ENCODE measurements around the gene FAM98C.
"Not testable (repeated sequence)": the region's sequence is repeated elsewhere in the genome, so short reads cannot be mapped to it uniquely, and the experiment has no call there.

The FAM98C gene

DNA sequence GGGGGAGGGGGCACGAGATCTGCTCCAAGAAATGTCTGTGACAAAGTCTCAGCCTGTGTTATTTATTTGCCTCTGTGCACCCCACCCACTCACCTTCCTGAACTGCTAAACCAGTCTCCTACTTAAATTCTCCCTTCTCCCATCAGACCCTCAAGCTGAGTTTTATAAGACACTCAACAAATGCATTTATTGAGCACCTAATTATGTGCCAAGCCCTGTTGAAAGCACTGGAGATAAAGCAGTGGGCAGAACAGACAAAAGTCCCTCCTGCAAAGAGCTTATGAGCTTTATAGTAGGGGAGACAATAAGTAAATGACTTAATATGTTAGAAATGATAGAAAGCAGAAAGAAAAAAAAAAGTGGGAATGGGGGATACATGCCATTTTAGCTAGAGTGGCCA lies 3.4 kb upstream of the FAM98C start:
- no peak for DNase-seq

DNA sequence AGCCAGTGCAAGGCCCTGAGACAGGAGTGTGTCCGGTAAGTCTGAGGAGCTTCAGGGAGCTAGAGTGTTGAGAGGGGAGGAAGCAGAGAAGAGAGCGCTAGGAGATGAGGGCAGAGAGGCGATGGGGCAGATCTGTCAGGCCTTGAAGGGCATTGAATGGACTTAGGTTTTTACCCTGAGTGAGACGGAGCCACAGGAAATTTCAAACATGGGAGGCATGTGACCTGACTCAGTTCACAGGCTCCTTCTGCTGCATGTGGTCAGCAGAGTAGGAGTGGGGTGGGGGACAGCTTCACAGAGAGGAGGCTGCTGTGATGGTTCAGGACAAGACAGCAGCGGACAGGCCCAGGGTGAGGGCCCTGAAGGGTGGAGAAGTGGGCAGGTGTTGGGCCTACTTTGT lies 2.5 kb upstream of the FAM98C start:
- no peak for DNase-seq

DNA sequence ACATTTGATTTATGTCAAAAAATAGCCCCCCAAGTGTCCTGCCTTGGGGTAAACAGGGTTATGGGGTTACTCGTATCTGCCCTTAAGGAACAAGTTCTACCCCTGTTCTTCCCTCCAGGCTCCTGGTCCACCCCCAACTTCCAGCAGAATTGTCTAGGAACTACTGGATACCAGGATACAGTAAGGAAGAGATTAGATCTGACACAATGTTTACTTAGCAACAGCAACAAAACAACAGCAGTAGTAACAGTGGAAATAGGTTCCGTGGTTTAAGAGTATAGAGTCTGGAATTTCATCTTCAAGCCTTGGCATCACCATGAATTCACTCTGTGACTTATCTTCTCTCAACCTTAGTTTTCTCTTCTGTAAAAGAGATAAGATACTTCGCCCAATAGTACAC lies 1.7 kb upstream of the FAM98C start:
- DNase-seq: no peak

DNA sequence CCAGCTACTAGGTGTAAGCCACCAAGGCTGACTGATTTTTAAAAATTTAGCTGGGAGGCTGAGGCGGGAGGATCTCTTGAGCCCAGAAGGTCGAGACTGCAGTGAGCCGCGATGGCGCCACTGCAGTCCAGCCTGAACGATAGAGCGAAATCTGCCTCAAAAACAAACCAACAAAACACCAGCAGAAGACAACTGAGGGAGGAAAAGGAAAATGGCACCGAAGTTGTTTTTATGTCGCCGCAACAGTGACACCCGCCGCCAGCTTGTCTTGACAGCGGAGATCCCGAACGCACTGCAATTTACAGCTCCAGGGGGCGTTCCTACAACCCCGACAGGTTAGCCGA lies 298 bp upstream of the FAM98C start:
- DNase-seq: no peak

DNA sequence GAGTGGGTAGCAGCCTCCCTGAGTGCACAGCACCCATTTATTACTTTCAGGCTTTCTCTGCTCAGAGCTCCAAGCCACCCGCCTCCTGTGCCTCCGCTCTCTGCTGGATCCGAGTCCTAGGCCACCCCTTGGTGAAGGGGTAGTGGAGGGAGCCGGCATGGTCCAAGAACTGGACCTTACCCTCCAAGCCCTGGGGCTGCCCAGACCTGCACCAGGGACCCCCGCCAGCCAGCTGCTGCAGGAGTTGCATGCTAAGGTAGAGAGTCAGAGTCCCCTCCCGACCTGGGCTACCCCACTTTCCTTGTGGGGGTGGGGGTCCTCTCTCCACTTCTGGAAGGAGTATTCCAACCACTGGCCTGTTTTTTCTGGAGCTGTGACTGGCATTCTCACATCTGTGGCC lies 2.0 kb downstream of the FAM98C start:
- no peak for DNase-seq

DNA sequence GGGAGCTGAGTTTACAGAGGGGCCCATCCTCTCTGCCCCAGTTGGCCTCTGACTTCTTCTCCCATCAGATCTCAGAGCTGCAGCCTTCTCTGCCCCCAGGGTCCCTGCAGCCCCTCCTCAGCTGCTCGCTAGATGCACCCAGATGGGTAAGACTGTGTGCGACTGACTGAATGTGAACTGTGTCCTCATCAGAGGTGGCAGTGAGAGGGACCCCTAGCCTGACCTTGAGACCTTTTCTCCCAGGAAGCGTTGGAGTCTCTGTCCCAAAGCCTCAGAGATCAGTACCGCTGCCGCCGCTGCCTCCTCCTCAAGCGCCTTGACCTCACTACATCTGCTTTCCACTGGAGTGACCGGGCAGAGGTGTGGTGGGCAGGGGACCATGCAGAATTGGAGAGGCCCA lies 2.4 kb downstream of the FAM98C start:
- DNase-seq: no peak

DNA sequence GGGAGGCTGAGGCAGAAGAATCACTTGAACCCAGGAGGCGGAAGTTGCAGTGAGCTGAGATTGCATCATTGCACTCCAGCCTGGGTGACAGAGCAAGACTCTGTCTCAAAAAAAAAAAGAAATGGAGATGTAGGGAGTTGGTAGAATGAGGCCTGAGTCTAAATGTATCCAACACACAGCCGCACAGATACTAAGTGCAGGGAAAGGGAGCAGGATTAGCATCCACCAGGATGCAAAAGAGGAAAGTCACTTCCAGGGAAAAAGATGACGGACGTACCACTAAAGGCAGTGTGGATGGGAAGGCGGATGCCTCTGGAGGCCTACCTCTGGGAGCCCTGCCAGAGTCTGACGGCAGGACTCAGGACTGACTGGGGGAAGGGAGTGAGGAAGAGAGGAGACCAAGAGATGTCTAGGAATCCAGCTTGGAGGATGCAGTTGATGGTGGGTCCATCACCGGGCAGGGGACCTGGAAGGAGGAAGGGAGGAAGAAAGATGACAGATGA lies 6.8 kb downstream of the FAM98C start:
- no peak for DNase-seq

DNA sequence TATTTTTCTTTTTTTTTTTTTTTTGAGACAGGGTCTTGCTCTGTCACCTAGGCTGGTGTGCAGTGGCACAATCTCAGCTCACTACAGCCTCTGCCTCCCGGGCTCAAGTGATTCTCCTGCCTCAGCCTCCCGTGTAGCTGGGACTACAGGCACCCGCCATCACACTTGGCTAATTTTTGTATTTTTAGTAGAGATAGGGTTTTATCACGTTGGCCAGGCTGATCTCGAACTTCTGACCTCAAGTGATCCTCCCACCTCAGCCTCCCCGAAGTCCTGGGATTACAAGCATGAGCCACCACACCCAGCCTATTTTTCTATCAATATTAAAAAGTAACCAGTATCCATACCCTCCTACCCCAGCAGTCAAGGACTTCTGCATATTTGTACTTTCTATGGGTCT lies 7.5 kb downstream of the FAM98C start:
- DNase-seq: not testable (repeated sequence)

DNA sequence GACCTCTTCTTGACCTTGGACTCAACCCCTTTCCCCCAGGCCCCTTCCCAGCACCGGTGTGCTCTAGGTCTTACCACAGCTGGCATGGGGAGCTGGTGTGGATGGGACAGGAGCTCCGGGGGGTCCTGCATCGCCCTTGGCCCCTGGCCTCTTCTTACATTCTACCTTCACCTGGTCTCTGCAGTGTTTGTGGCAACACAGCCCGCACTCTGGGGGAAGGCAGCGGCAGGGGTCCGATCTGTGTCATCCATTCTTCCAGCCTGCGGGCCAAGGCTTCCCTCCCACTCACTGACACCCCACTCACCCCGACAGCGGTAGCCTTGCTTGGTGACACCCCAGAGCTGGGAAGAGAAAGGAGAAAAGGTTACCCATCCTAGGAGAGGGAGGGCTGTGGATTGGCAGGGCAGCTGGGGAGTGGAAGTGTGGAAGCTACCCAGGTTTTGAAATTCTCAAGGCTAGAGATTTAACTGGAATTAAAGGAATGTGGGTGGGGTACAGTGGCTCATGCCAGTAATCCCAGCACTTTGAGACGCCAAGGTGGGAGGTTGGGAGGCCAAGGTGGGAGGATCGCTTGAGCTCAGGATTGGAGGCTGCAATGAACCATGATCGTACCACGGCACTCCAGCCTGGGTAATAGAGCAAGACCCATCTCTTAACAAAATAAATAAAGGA lies 8.3 kb downstream of the FAM98C start:
- no peak for DNase-seq

DNA sequence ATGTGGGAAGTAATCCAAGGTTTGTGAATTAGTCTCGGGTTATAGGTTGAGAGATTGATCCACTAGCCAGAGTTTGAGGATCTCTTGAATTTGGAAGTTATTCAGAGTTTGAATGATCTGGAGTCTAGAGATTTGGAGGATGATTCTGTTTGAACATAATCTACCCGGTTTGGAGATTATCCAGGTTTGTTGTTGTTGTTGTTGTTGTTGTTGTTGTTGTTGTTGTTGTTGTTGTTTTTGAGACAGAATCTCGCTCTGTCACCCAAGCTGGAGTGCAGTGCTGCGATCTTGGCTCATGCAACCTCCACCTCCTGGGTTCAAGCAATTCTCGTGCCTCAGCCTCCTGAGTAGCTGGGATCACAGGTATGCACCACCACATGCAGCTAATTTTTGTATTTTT lies 9.0 kb downstream of the FAM98C start:
- DNase-seq: not testable (repeated sequence)

DNA sequence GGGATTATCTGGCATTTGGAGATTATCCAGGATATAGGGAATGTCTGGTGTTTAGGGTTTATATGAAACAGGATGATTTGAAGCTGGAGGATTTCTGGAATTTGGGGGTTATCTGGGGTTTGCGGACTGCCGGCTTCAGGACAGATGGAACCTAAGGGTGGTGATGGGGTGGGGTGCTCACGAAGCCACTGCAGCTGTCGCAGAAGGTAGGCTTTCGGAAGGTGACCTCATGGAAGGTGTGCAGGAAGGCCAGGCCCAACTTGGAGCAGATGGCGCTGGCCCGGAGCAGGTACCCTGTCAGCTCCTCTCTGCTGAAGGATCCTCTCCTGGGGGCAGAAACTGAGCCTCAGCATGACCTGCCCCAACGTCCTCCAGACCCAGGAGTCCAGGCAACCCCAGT lies 9.6 kb downstream of the FAM98C start:
- no peak for DNase-seq

DNA sequence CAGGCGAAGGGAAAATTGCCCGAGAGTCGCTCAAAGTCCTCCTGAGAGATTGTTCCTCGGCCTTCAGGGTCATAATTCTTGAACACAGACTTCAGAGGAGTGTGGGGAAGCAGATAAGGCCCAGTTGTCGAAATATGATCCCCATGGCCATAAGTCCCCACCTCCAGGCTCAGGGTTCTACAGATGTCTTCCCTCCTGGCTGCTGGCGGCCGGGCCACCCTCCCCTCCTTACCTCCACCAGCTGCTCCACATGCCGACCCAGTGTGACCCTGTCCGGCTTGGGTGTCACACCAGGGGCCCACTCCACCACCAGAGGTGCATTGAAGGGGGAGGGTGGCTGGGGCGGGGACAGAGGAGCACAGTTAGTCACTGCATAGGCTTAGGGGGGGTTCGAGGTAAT lies 10.1 kb downstream of the FAM98C start:
- DNase-seq: no peak

DNA sequence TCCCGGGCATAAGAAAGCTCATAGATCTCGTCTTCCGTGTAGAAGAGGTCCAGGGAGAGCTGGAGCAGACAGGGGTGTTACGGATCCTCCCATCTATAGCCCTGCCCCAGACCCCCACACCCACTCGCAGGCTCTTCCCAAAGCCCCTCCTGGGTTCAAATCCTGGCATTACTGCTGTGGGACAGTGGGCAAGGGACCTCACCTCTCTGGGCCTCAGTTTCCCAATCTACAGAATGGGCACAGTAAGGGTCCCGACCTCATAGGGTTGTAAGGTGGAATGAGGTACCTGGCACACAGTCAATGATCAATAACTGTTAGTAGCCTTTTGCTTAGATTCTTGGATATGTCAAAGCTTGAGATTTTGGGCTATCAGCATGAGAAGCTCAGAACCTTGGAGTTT lies 10.5 kb downstream of the FAM98C start:
- no peak for DNase-seq

DNA sequence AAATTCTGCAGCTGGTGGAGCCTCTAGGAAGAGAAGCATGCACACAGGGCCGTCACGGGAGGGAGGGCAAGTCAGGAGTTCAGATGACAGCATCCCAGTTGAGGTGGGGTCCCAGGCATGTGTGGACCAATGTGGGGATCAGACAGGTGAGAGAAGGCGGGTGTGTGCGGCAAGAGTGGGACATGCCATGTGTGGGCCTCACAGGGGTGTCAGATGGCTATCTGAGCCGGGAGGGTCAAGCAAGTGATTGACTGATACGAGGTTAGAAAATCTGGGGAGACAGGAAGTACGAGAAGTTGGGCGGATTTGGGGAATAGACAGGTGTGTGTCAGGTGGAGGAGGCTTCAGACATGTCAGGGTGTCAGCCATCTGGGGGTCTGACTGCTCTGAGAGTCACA lies 14.3 kb downstream of the FAM98C start:
- DNase-seq: no peak

DNA sequence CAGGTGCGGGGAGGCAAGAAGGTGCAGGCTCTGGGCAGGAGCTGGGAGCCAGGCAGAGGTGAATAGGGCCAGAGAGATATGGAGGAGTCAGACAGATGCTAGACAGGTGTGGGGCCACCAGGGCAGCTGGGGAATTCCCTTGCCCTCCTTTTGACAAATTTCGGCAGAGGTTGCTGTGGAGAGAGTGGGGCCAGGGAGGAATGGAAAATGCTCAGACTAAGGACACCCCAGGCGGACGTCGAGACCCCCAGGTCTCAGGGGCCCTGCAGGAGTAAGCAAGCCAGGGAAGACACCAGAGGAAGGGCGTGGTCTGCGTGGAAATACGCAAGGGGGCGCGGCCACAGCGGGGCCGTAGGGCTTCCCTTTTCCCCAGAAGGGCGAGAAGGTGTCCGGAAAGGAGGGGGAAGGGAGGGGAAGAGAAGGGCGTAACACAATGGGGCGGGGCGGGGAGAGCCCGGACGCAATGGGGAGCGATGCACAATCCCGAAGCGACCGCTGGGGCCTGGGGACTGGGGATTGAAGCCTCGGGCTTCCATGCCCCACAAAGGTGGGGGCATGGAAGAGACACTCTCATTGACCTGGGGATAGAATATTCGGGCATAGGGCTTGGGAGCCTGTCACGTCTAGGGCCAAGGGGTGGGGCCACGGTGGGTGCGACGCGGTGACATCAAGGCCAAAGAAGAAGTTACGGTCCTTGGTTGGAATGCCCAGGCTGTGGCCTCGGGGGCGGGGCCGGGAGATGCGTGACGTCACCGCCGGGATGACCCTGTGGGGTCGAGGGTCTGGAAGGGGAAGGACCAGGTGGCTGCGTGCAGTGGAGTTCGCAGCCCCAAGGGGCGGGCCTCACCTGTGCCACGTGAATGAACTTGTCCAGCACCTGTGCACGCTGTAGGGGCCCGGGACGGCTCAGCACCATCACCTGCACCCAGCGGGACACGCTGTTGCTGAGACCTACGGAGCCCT lies 14.9 kb downstream of the FAM98C start:
- DNase-seq: peak; percentile 74 to 79

DNA sequence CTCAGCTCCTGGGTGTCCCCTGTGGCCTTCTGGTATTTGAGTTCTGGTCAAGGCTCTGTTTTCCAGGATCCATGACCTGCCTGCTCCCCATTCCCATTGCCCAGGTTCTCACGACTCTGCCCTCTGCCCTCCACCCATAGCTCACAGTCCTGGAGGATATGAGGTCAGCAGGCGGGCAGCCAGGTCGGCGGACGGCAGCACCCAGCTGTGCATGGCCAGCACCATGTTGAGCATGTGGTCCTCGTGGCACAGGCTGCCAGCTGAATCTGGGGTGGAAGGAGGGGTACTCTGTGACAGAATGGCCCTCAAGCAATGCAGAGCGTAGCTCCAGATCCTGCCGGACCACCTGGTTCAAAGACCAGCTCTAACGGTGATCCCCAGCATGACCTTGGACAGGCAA lies 18.0 kb downstream of the FAM98C start:
- DNase-seq: no peak

DNA sequence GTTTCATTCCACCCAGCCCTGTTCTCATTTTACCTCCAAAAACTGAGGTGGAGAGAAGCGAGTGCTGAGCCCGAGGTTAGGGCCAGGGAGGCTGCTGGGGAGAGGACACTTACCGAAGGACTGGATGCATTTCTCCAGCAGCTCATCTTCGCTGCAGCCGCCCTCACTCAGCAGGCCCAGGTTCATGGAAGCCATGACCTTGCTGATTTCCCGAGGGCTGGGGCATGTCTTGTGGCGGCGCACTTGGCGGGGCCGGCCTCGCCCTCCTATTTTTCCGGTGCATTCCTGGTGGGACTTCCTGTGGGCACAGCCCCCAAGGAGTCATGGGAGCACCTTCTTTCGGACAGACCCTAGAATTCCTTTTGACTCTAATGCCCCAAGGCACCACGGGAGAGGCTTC lies 19.0 kb downstream of the FAM98C start:
- no peak for DNase-seq

DNA sequence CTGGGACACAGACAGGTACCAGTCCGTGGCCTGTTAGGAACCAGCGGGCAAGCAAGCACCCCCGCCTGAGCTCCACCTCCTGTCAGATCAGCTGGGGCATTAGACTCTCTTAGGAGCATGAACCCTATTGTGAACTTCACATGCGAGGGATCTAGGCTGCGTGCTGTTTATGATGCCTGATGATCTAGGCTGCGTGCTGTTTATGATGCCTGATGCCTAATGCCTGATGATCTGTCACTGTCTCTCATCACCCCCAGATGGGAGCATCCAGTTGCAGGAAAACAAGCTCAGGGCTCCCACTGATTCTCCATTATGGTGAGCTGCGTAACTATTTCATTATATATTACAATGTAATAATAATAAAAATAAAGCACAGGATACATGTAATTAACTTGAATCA lies 19.5 kb downstream of the FAM98C start:
- DNase-seq: no peak

DNA sequence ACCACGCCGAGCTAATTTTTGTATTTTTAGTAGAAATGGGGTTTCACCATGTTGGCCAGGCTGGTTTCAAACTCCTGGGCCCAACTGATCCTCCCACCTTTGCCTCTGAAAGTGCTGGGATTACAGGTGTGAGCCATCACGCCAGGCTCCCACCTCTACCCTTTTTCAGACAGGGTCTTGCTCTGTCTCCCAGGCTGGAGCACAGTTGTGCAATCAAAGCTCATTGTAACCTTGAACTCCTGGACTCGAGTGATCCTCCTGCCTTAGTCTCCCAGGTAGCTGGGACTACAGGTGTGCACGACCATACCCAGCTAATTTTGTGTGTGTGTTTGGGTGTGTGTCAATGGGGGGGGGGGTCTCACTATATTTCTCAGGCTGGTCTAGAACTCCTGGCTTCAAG lies 21.4 kb downstream of the FAM98C start:
- no peak for DNase-seq

DNA sequence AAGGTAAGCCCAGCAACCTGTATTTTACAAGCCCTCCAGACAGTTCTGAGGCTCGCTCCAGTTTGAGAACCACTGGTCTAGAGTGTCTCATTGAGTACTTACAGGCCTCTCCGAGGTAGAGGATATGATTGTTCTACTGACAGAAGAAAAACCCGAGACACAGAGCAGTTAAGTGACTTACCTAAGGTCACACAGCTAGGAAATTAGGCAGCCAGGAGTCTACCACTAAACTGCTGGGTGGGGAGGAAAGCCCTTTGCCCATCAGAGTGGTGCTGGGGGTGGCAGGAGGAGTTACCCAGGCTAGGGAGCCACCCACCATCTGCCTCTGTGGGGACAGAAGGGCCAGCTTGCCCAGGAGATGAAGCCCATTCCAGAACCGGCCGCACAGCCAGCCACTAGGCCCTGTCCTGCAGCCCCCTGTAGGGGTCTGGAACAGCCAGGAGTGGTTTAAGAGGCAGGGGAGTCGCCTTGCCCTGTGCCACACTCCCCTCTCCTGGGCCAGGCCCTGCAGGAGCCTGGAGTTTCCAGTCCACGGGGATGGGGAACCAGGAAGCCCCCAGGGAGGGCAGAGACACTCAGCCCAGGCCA lies 22.4 kb downstream of the FAM98C start:
- no peak for DNase-seq

DNA sequence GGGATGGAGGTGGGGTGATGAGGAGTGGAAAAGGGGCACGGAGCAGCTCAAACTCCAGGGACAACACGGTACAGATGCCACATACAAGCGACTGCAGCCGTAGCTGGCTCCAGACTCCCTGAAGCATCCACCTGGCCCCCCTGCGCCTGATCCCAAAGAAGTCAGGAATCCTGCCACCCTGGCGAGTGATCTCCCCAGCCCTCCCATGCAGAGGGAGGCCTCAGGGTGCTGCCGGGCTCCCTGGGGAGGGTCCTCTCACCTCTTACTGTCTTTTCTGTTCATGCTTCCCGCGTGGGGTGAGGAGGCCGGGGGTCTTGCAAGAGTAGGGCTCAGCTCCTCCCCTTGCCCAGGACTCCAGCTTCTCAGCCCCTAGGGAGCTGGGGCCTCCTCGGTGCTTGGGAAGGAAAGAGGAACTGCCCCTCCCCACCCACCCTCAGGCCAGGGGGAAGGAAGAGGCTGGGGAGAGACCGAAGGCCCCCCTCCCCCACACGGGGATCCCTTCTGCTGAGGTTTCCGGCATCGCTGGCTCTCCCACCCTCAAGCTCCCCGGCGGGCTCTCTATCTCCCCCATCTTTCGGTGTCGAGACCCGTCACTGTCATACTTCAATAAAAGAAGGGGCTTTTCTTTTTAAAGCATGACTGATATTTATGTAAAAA lies 23.0 kb downstream of the FAM98C start, which contains the start of gene RASGRP4:
RASGRP4 (minus strand) TSS at position 410 of the 657 bp plus-strand sequence; CDS start at position 282, 128 bp downstream.
- peak; percentile 86 to 89 for DNase-seq

DNA sequence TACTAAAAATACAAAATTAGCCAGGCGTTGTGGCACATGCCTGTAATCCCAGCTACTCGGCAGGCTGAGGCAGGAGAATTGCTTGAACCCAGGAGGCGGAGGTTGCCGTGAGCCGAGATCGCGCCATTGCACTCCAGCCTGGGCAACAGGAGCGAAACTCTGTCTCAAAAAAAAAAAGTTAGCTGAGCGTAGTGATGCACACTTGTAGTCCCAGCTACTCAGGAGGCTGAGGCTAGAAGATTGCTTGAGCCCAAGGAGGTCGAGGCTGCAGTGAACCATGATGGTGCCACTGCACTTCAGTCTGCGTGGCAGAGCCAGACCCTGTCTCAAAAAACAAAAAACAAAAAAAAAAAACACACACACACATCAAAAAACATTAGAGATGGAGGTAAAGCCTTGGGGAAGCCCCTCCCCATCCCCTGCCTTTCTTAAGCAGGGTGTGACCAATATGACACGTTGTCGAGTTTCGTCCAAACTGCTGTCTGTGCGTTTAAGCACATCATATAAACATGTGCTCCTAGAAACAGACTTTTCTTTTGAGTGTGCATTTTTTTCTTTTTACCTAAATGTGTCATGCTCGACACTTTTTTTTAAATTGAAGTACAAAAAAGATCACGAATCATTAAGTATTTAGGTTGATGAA lies 24.3 kb downstream of the FAM98C start:
- DNase-seq: not testable (repeated sequence)
